ENCODE data around the gene ACTRT2.

The ACTRT2 gene

DNA sequence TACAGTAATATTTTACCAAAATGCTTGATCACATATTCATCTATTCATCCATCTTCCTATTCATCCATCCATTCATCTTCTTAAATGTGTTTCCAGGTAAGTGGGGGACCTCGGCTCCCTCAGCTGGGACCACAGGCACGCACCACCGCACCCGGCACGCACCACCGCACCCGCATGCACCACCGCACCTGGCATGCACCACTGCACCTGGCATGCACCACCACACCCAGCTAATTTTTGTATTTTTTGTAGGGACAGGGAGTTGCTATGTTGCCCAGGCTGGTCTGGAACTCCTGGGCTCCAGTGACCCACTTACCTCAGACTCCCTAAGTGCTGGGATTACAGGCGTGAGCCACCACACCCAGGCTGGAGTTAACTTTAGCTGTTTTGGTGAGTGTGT lies 21.2 kb downstream of the ACTRT2 start:
- Mint-ChIP-seq H3K27me3 (peaks cover 14 to 16% of the 10 kb centered on the region in 2 donors), H3K4me1 (ENCODE audit: low read depth in 2 of 2) (no peaks in the 10 kb centered on the region)

GRCh38 chr1:3049164-3049563 lies 27.9 kb downstream of the ACTRT2 start:
- H3K4me3 Mint-ChIP-seq: no peak overlapping the region
- no peaks in the 10 kb centered on the region for H3K4me1 Mint-ChIP-seq (ENCODE audit: low read depth in 2 of 2)
- DNase-seq (no peak), ATAC-seq (replicated peaks) (no peak)
- H3K9me3 Mint-ChIP-seq: no peaks in the 10 kb centered on the region
- no peak overlapping the region for H3K27ac Mint-ChIP-seq
- no peaks in the 10 kb centered on the region for H3K36me3 Mint-ChIP-seq (ENCODE audit: insufficient read depth)
- peaks cover 30 to 48% of the 10 kb centered on the region in 2 donors for H3K27me3 Mint-ChIP-seq

More for the DNA sequence above, 21.2 kb downstream of the ACTRT2 start:
- no peak for ATAC-seq (replicated peaks)
- no peak overlapping the region for H3K27ac Mint-ChIP-seq
- no peaks in the 10 kb centered on the region for H3K36me3 Mint-ChIP-seq (ENCODE audit: insufficient read depth)
- no peaks in the 10 kb centered on the region for H3K9me3 Mint-ChIP-seq
- no peak overlapping the region for H3K4me3 Mint-ChIP-seq
- no peak for DNase-seq

- H3K36me3 Mint-ChIP-seq (ENCODE audit: insufficient read depth): no peaks in the 10 kb centered on the region
- peaks cover 22 to 46% of the 10 kb centered on the region in 2 donors for H3K27me3 Mint-ChIP-seq
- no peaks in the 10 kb centered on the region for H3K9me3 Mint-ChIP-seq
- H3K4me3 Mint-ChIP-seq: no peak overlapping the region
- DNase-seq: no peak
- H3K4me1 Mint-ChIP-seq (ENCODE audit: low read depth in 2 of 2): no peaks in the 10 kb centered on the region
- ATAC-seq (replicated peaks): no peak
- no peak overlapping the region for H3K27ac Mint-ChIP-seq
Measured at GRCh38 chr1:3049905-3050304, 28.6 kb downstream of the ACTRT2 start.

GRCh38 chr1:3050603-3051002 lies 29.3 kb downstream of the ACTRT2 start:
- no peaks in the 10 kb centered on the region for H3K4me1 Mint-ChIP-seq (ENCODE audit: low read depth in 2 of 2)
- H3K9me3 Mint-ChIP-seq: no peaks in the 10 kb centered on the region
- peaks cover 20 to 43% of the 10 kb centered on the region in 2 donors for H3K27me3 Mint-ChIP-seq
- no peaks in the 10 kb centered on the region for H3K36me3 Mint-ChIP-seq (ENCODE audit: insufficient read depth)
- H3K4me3 Mint-ChIP-seq: no peak overlapping the region
- DNase-seq: no peak
- no peak for ATAC-seq (replicated peaks)
- no peak overlapping the region for H3K27ac Mint-ChIP-seq

DNA sequence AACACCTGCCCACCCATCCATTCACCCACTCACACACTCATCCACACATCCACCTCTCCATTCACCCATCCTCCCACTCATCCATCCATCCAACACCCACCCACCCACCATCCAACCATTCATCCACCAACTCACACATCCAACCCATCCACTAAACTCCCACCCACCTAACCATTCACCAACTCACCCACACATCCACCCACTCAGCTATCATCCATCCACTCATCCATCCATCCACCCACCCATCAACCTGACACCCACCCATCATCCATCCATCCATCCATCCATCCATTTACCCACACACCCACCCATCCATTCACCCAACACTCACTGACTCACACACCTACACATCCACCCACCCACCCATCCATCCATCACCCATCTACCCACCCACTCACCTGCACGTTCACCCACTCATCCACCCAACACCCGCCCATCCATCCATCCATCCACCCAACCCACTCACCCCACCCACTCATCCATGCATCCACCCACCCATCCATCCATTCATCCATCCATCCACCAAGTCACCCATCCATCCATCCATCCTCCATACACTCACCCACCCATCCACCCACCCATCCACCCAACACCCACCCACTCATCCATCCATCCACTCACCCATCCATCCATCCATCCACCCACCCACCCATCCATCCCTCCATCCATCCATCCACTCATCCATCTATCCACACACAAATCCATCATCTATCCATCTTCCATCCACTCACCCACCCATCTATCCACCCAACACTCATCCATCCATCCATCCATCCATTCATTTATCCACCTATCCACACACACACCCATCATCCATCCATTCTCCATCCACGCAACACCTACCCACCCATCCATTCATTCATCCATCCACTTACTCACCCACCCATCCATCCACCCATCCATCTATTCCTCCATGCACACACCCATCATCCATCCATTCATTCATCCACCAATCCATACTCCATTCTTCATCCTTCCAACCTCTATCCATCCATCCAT lies 30.3 kb downstream of the ACTRT2 start:
- H3K27ac Mint-ChIP-seq: no peak overlapping the region
- H3K4me1 Mint-ChIP-seq (ENCODE audit: low read depth in 2 of 2): no peaks in the 10 kb centered on the region

DNA sequence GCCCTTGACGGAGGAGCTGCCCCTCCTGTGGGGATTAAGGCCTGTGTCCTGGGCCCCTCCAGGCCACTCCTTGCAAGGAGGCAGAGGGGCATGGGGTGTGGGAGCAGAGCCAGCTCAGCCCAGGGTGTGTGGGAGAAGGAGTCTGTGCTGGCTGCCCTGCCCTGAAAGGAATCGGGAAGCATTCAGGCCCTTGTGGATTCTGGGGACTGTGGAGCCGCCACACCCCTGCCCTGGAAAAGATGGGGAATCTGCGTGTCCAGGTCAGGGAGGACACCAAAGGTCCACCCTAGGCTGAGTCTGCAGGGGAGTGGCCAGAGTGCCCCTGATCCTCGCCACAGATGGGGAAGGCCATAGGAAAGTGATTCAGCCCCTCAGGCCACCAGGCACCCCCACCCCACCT lies 31.2 kb downstream of the ACTRT2 start:
- ATAC-seq (replicated peaks) (no peak), DNase-seq (no peak)
- H3K36me3 Mint-ChIP-seq (ENCODE audit: insufficient read depth): no peaks in the 10 kb centered on the region
- no peak overlapping the region for H3K4me3 Mint-ChIP-seq
- no peaks in the 10 kb centered on the region for H3K4me1 Mint-ChIP-seq (ENCODE audit: low read depth in 2 of 2)
- no peaks in the 10 kb centered on the region for H3K9me3 Mint-ChIP-seq
- no peak overlapping the region for H3K27ac Mint-ChIP-seq
- peaks cover 14 to 43% of the 10 kb centered on the region in 2 donors for H3K27me3 Mint-ChIP-seq

More for the DNA sequence above, 30.3 kb downstream of the ACTRT2 start:
- no peak overlapping the region for H3K4me3 Mint-ChIP-seq
- no peaks in the 10 kb centered on the region for H3K9me3 Mint-ChIP-seq
- ATAC-seq (replicated peaks) (no peak), DNase-seq (no peak)
- no peaks in the 10 kb centered on the region for H3K36me3 Mint-ChIP-seq (ENCODE audit: insufficient read depth)
- H3K27me3 Mint-ChIP-seq: peaks cover 14 to 43% of the 10 kb centered on the region in 2 donors

DNA sequence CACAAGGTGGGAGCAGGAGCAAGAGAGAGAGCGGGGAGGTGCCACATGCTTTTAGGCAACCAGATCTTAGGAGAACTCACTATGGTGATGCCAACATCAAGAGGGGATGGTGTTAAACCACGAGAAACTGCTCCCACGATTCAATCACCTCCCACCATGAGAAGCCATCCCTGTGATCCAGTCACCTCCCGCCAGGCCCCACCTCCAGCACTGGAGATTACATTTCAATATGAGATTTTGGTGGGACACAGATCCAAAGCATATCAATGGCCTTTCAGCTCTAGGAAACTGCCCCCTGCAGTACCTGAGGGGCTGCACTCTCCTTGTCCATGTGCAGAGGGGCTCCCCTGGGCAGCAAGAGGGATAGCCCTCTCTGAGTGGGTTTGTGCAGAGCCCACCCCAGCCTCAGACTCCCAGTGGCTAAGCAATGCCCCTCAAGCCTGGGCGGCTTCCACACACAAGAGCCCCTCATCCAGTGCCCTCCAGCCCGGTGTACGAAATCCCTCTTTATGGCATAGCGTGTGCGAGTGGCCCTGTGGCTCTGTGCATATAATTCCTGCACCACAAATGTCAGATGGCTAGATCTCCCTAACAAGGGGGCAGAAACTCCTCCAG lies 32.2 kb downstream of the ACTRT2 start:
- Mint-ChIP-seq H3K27ac (no peak overlapping the region), H3K4me1 (ENCODE audit: low read depth in 2 of 2) (no peaks in the 10 kb centered on the region), H3K27me3 (peaks cover 21 to 48% of the 10 kb centered on the region in 2 donors), H3K36me3 (ENCODE audit: insufficient read depth) (no peaks in the 10 kb centered on the region), H3K4me3 (no peak overlapping the region), H3K9me3 (no peaks in the 10 kb centered on the region)
- ATAC-seq (replicated peaks): no peak
- DNase-seq: no peak

DNA sequence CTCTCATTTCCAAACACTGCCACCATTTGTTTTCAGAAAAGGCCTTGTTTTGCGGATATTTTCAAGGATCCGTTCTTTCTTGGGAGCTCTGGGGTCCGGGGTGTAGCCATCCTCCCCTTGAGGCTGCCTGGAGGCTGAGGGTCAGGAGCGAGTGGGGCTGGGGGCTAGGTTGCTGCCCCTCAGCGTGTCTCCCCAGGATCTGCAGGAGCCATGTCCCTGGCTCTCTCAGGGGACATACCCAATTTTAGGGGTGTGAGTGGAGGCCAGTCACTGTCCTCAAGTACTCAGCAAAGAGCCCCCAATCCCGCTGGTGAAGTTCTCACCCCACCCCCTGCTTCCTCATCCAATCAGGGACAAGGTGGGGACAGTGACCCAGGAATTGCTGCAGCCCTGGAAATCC lies 32.7 kb downstream of the ACTRT2 start:
- H3K4me1 Mint-ChIP-seq (ENCODE audit: low read depth in 2 of 2): no peaks in the 10 kb centered on the region
- ATAC-seq (replicated peaks) (no peak), DNase-seq (no peak)
- H3K9me3 Mint-ChIP-seq: no peaks in the 10 kb centered on the region
- H3K4me3 Mint-ChIP-seq: no peak overlapping the region
- no peak overlapping the region for H3K27ac Mint-ChIP-seq
- no peaks in the 10 kb centered on the region for H3K36me3 Mint-ChIP-seq (ENCODE audit: insufficient read depth)
- peaks cover 25 to 54% of the 10 kb centered on the region in 2 donors for H3K27me3 Mint-ChIP-seq

GRCh38 chr1:3054474-3054873 lies 33.2 kb downstream of the ACTRT2 start:
- Mint-ChIP-seq H3K4me3 (no peak overlapping the region), H3K36me3 (ENCODE audit: insufficient read depth) (no peaks in the 10 kb centered on the region), H3K27ac (no peak overlapping the region), H3K4me1 (ENCODE audit: low read depth in 2 of 2) (no peaks in the 10 kb centered on the region), H3K9me3 (no peaks in the 10 kb centered on the region), H3K27me3 (peaks cover 25 to 56% of the 10 kb centered on the region in 2 donors)
- no peak for ATAC-seq (replicated peaks)
- DNase-seq: no peak

DNA sequence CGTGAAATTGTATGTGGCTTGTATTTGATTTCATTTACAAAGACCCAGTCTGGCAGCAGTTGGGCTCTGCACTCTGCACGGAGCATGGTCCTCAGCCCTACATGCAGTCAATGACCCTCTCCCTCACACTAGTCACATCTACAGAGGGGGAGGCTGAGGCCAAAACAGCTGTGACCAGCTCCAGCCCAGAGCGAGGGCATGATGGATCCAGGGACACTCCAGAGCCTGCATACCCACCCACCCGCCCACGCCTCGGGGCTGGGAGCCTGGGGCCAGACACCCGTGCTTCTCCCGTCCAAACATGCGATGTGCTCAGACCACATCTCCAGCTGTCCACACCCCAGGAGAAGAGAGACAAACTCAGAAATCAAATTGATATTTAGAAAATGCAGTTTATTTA lies 33.8 kb downstream of the ACTRT2 start:
- Mint-ChIP-seq H3K27ac (no peak overlapping the region), H3K4me1 (ENCODE audit: low read depth in 2 of 2) (no peaks in the 10 kb centered on the region), H3K9me3 (no peaks in the 10 kb centered on the region), H3K4me3 (no peak overlapping the region), H3K36me3 (ENCODE audit: insufficient read depth) (no peaks in the 10 kb centered on the region), H3K27me3 (peaks cover 25 to 52% of the 10 kb centered on the region in 2 donors)
- no peak for ATAC-seq (replicated peaks)
- DNase-seq: no peak

GRCh38 chr1:3056641-3057040 lies 35.4 kb downstream of the ACTRT2 start:
- Mint-ChIP-seq H3K4me3 (no peak overlapping the region), H3K27ac (no peak overlapping the region), H3K27me3 (peaks cover 25 to 57% of the 10 kb centered on the region in 2 donors), H3K9me3 (no peaks in the 10 kb centered on the region), H3K4me1 (ENCODE audit: low read depth in 2 of 2) (no peaks in the 10 kb centered on the region), H3K36me3 (ENCODE audit: insufficient read depth) (no peaks in the 10 kb centered on the region)
- no peak for ATAC-seq (replicated peaks)
- DNase-seq: no peak

DNA sequence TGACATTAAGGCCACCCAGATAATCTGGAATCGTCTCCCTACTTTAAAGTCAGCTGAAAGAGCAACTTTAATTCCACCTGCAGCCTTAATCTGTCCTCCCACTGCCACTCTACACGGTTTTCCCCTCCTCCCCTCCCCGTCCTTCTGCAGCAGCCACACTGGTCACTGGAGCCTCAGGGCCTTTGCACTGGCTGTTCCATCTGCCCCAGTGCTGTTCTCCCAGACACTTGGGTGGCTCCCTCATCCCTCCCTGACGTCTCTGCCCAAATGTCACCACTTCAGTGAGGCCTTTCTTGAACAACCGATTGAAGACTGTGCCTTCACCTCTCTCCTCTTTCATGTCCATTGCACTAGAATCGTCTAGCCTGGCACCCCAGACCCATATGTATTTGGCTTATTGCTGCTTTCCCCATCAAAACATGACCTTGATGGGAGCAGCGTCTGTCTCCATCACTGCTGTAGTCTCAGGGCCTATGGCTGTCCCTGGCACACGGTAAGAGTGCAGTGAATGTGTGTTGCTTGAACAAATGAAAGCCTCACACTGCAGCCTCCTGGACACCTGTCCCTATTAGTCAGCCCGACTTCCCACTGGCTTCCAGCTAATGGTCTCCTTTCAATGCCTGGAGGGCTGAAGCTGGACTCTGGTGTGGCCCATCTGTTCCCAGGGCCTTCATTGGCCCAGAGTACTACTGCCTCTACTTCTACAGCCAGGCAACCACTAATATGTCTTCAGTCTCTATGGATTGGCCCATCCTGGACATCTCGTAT lies 37.2 kb downstream of the ACTRT2 start:
- Mint-ChIP-seq H3K36me3 (ENCODE audit: insufficient read depth) (no peaks in the 10 kb centered on the region), H3K9me3 (no peaks in the 10 kb centered on the region), H3K27ac (no peak overlapping the region), H3K27me3 (peaks cover 11 to 39% of the 10 kb centered on the region in 2 donors), H3K4me3 (no peak overlapping the region), H3K4me1 (ENCODE audit: low read depth in 2 of 2) (no peaks in the 10 kb centered on the region)
- ATAC-seq (replicated peaks) (no peak), DNase-seq (no peak)

DNA sequence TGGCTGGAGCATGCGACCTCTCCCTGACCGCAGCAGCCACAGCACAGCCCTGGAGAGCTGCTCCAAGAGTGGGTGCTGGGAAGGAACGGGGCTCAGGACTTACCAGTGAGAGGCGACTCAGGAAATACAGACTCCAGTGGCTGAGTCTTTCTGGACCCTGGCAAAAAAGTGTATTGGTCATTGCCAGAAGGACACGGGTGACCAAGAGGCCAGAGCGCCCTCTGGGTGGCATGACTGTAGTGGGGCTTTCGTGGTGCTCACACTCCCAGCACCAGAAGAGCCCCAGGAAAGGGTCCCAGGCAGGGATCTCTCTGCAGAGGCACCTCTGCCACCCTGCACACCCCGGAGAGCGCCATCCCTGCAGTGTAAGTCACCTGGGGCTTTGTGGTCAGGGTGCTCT lies 38.9 kb downstream of the ACTRT2 start:
- Mint-ChIP-seq H3K36me3 (ENCODE audit: insufficient read depth) (no peaks in the 10 kb centered on the region), H3K9me3 (no peaks in the 10 kb centered on the region), H3K4me3 (no peak overlapping the region), H3K27ac (no peak overlapping the region), H3K4me1 (ENCODE audit: low read depth in 2 of 2) (no peaks in the 10 kb centered on the region), H3K27me3 (peaks cover 11 to 26% of the 10 kb centered on the region in 2 donors)
- ATAC-seq (replicated peaks) (no peak), DNase-seq (no peak)

Measured in effector memory CD8-positive, alpha-beta T cell (primary cell).